Muscle of leg (tissue), 11 donors: Measurements from ENCODE around the gene NAALADL2. TPM values are rescaled to one million over a fixed set of nuclear protein-coding genes. Genes with fewer than 3 reads are reported as not detected.
A peak's percentile ranks its signal among the peaks of the same experiment; 100 is the strongest.

ENCODE experiments used
- DNase-seq: peaks from one replicate; pipeline ENCODE4 v3.0.0; 2013
- H3K27ac ChIP-seq: one replicate; pipeline ENCODE4 v1.5.1; 2013; ENCODE audit warnings: mild to moderate bottlenecking, low read length, control low read depth
- H3K27me3 ChIP-seq: one replicate; pipeline ENCODE4 v1.6.1; 2013; ENCODE audit warnings: low read length; ENCODE audit not compliant: control insufficient read depth, insufficient read depth
- H3K36me3 ChIP-seq: one replicate; pipeline ENCODE4 v1.6.1; 2013; ENCODE audit warnings: low read length; ENCODE audit not compliant: control insufficient read depth, insufficient read depth
- H3K4me1 ChIP-seq: one replicate; pipeline ENCODE4 v1.6.1; 2013; ENCODE audit warnings: low read length; ENCODE audit not compliant: control insufficient read depth, insufficient read depth
- H3K4me3 ChIP-seq: one replicate; pipeline ENCODE4 v1.5.1; 2013; ENCODE audit warnings: low read length, control low read depth
- H3K9me3 ChIP-seq: replicated peaks from 2 replicates; pipeline ENCODE4 v1.6.1; 2013; ENCODE audit warnings: low read depth, low read length; ENCODE audit not compliant: control insufficient read depth
- WGBS: methylation state at CpG from one replicate; pipeline ENCODE4 v1.1.5; 2013; ENCODE audit warnings: missing lambda C conversion rate; ENCODE audit not compliant: insufficient coverage; 5-methylcytosine and 5-hydroxymethylcytosine counted together
- polyA plus RNA-seq, 8 donors: library from polyadenylated mRNA; unstranded; fragments of 120-200 nt; gene quantifications; one replicate each; pipeline versions ENCODE4 v1.2.1 to v1.2.3, GENCODE V29; 2013; ENCODE audit warnings: inconsistent platforms in 1 of 8, low replicate concordance in 1 of 8; ENCODE audit not compliant: insufficient read length in 8 of 8, insufficient read depth in 1 of 8
- total RNA-seq: library from RNA; stranded (reverse); fragments of 120-200 nt; gene quantifications from one replicate; pipeline ENCODE4 v1.2.4, GENCODE V29; 2013

NAALADL2 gene
- total and polyA plus RNA-seq, 9 donors: 4.8 to 17.4 (median 8.0) TPM

GRCh38 chr3:175009295-175009694 is 150.2 kb downstream of the NAALADL2 start:
- no peaks in the 10 kb centered on the region for H3K4me1 ChIP-seq
- no peak for DNase-seq
- H3K27ac ChIP-seq: no peak overlapping the region
- WGBS: no CpG with 5 or more reads among the region's 2 CpGs
- no peaks in the 10 kb centered on the region for H3K9me3 ChIP-seq
- H3K36me3 ChIP-seq: no peaks in the 10 kb centered on the region
- no peak overlapping the region for H3K4me3 ChIP-seq
- no peaks in the 10 kb centered on the region for H3K27me3 ChIP-seq

- 75% methylated on average over 2 of the region's 6 CpGs for WGBS
- DNase-seq: no peak
- H3K27ac ChIP-seq: no peak overlapping the region
- H3K27me3 ChIP-seq: no peaks in the 10 kb centered on the region
- H3K4me3 ChIP-seq: no peak overlapping the region
- no peaks in the 10 kb centered on the region for H3K36me3 ChIP-seq
- no peaks in the 10 kb centered on the region for H3K9me3 ChIP-seq
- no peaks in the 10 kb centered on the region for H3K4me1 ChIP-seq
Measured at GRCh38 chr3:175015056-175015635, 156.0 kb downstream of the NAALADL2 start.

GRCh38 chr3:175018946-175019727 is 160.0 kb downstream of the NAALADL2 start:
- H3K27ac ChIP-seq: no peak overlapping the region
- no peak for DNase-seq
- no peaks in the 10 kb centered on the region for H3K9me3 ChIP-seq
- no peaks in the 10 kb centered on the region for H3K4me1 ChIP-seq
- no peaks in the 10 kb centered on the region for H3K27me3 ChIP-seq
- 17% methylated on average over 1 of the region's 5 CpGs for WGBS
- no peak overlapping the region for H3K4me3 ChIP-seq
- H3K36me3 ChIP-seq: no peaks in the 10 kb centered on the region

- no CpG with 5 or more reads among the region's 1 CpG for WGBS
- H3K36me3 ChIP-seq: no peaks in the 10 kb centered on the region
- H3K4me3 ChIP-seq: no peak overlapping the region
- H3K4me1 ChIP-seq: no peaks in the 10 kb centered on the region
- no peaks in the 10 kb centered on the region for H3K9me3 ChIP-seq
- no peaks in the 10 kb centered on the region for H3K27me3 ChIP-seq
- no peak overlapping the region for H3K27ac ChIP-seq
- DNase-seq: no peak
Measured at GRCh38 chr3:175020101-175020500, 161.0 kb downstream of the NAALADL2 start.

GRCh38 chr3:175029828-175030227 is 170.7 kb downstream of the NAALADL2 start:
- Histone ChIP-seq H3K4me1 (no peaks in the 10 kb centered on the region), H3K4me3 (no peak overlapping the region), H3K27me3 (no peaks in the 10 kb centered on the region), H3K9me3 (no peaks in the 10 kb centered on the region), H3K27ac (no peak overlapping the region), H3K36me3 (no peaks in the 10 kb centered on the region)
- DNase-seq: no peak
- no CpG with 5 or more reads among the region's 2 CpGs for WGBS

- Histone ChIP-seq H3K9me3 (no peaks in the 10 kb centered on the region), H3K27ac (no peak overlapping the region), H3K4me1 (no peaks in the 10 kb centered on the region), H3K4me3 (no peak overlapping the region), H3K27me3 (no peaks in the 10 kb centered on the region), H3K36me3 (no peaks in the 10 kb centered on the region)
- no peak for DNase-seq
- WGBS: 97% methylated on average over 3 of the region's 4 CpGs
Measured at GRCh38 chr3:175039875-175040274, 180.7 kb downstream of the NAALADL2 start.

GRCh38 chr3:175041369-175041768 is 182.2 kb downstream of the NAALADL2 start:
- no peaks in the 10 kb centered on the region for H3K36me3 ChIP-seq
- H3K4me1 ChIP-seq: no peaks in the 10 kb centered on the region
- no peaks in the 10 kb centered on the region for H3K27me3 ChIP-seq
- DNase-seq: no peak
- no CpG with 5 or more reads among the region's 2 CpGs for WGBS
- no peak overlapping the region for H3K4me3 ChIP-seq
- H3K9me3 ChIP-seq: no peaks in the 10 kb centered on the region
- H3K27ac ChIP-seq: no peak overlapping the region

- Histone ChIP-seq H3K36me3 (no peaks in the 10 kb centered on the region), H3K4me3 (no peak overlapping the region), H3K9me3 (peaks cover 7% of the 10 kb centered on the region), H3K4me1 (no peaks in the 10 kb centered on the region), H3K27me3 (no peaks in the 10 kb centered on the region), H3K27ac (peak overlapping the region; percentile 11)
- 31% methylated on average over 2 of the region's 4 CpGs for WGBS
- DNase-seq: peak; percentile 91
Measured at GRCh38 chr3:175046601-175047000, 187.5 kb downstream of the NAALADL2 start.

- Histone ChIP-seq H3K4me3 (no peak overlapping the region), H3K27ac (no peak overlapping the region), H3K27me3 (no peaks in the 10 kb centered on the region), H3K4me1 (no peaks in the 10 kb centered on the region), H3K36me3 (no peaks in the 10 kb centered on the region), H3K9me3 (peaks cover 7% of the 10 kb centered on the region)
- no CpG with 5 or more reads among the region's 1 CpG for WGBS
- DNase-seq: no peak
Measured at GRCh38 chr3:175047786-175048185, 188.7 kb downstream of the NAALADL2 start.

GRCh38 chr3:175057401-175057800 is 198.3 kb downstream of the NAALADL2 start:
- H3K36me3 ChIP-seq: no peaks in the 10 kb centered on the region
- no peak overlapping the region for H3K4me3 ChIP-seq
- DNase-seq: no peak
- WGBS: 40% methylated on average over 1 of the region's 3 CpGs
- peaks cover 3% of the 10 kb centered on the region for H3K9me3 ChIP-seq
- no peaks in the 10 kb centered on the region for H3K27me3 ChIP-seq
- H3K4me1 ChIP-seq: no peaks in the 10 kb centered on the region
- no peak overlapping the region for H3K27ac ChIP-seq
